ENCODE data around the gene DENND1A.

Gene DENND1A

GRCh38 chr9:123851851-123852250, 78.1 kb downstream of the DENND1A start:
- Histone ChIP-seq H3K27ac (ENCODE audit: low read depth, low read length) (no peak overlapping the region), H3K4me3 (ENCODE audit: insufficient read depth, low read length, poor library complexity, severe bottlenecking) (no peak overlapping the region), H3K9ac (ENCODE audit: low read length) (no peak overlapping the region), H4K20me1 (ENCODE audit: low read depth, low read length) (no peaks in the 10 kb centered on the region), H3K9me3 (ENCODE audit: insufficient read depth, low read length) (peaks cover 7% of the 10 kb centered on the region), H3K79me2 (ENCODE audit: insufficient read depth, low read length) (no peaks in the 10 kb centered on the region), H3K36me3 (ENCODE audit: low read length) (peaks cover 5% of the 10 kb centered on the region; the same call in 1 of the 2 replicates), H2AFZ (ENCODE audit: low read depth, low read length, severe bottlenecking) (no peak overlapping the region), H3K9me2 (replicated peaks; ENCODE audit: insufficient read depth, low read length) (no peaks in the 10 kb centered on the region), H3K27me3 (ENCODE audit: low read length) (no peaks in the 10 kb centered on the region), H3K4me2 (ENCODE audit: low read depth, low read length, poor library complexity, severe bottlenecking) (no peak overlapping the region), H3F3A (ENCODE audit: insufficient read depth) (no peaks in the 10 kb centered on the region)
- TF ChIP-seq EZH2phosphoT487 (conservative IDR thresholded peaks at IDR 0.05; ENCODE audit: low read length) = no peak
- no peak for TF ChIP-seq CTCF (IDR thresholded peaks at IDR 0.05; ENCODE audit: insufficient read depth, low read length, poor library complexity, severe bottlenecking)

- Histone ChIP-seq H3K27ac (ENCODE audit: low read depth, low read length) (no peak overlapping the region), H3K4me3 (ENCODE audit: insufficient read depth, low read length, poor library complexity, severe bottlenecking) (no peak overlapping the region), H3K36me3 (ENCODE audit: low read length) (peaks cover 5% of the 10 kb centered on the region; the same call in 1 of the 2 replicates), H3F3A (ENCODE audit: insufficient read depth) (no peaks in the 10 kb centered on the region), H3K9me3 (ENCODE audit: insufficient read depth, low read length) (peaks cover 14% of the 10 kb centered on the region), H2AFZ (ENCODE audit: low read depth, low read length, severe bottlenecking) (no peak overlapping the region), H3K9ac (ENCODE audit: low read length) (no peak overlapping the region), H3K9me2 (replicated peaks; ENCODE audit: insufficient read depth, low read length) (no peaks in the 10 kb centered on the region), H4K20me1 (ENCODE audit: low read depth, low read length) (no peaks in the 10 kb centered on the region), H3K27me3 (ENCODE audit: low read length) (no peaks in the 10 kb centered on the region), H3K79me2 (ENCODE audit: insufficient read depth, low read length) (no peaks in the 10 kb centered on the region), H3K4me2 (ENCODE audit: low read depth, low read length, poor library complexity, severe bottlenecking) (no peak overlapping the region)
- TF ChIP-seq EZH2phosphoT487 (conservative IDR thresholded peaks at IDR 0.05; ENCODE audit: low read length) = no peak
- TF ChIP-seq CTCF (IDR thresholded peaks at IDR 0.05; ENCODE audit: insufficient read depth, low read length, poor library complexity, severe bottlenecking) = no peak
These were observed 81.4 kb downstream of the DENND1A start for GRCh38 chr9:123848447-123849085.

- Histone ChIP-seq H3K9me2 (replicated peaks; ENCODE audit: insufficient read depth, low read length) (no peaks in the 10 kb centered on the region), H3K27me3 (ENCODE audit: low read length) (no peaks in the 10 kb centered on the region), H3K4me3 (ENCODE audit: insufficient read depth, low read length, poor library complexity, severe bottlenecking) (no peak overlapping the region), H3F3A (ENCODE audit: insufficient read depth) (no peaks in the 10 kb centered on the region), H3K36me3 (ENCODE audit: low read length) (peaks cover 5% of the 10 kb centered on the region; the same call in 1 of the 2 replicates), H2AFZ (ENCODE audit: low read depth, low read length, severe bottlenecking) (no peak overlapping the region), H4K20me1 (ENCODE audit: low read depth, low read length) (no peaks in the 10 kb centered on the region), H3K79me2 (ENCODE audit: insufficient read depth, low read length) (no peaks in the 10 kb centered on the region), H3K4me2 (ENCODE audit: low read depth, low read length, poor library complexity, severe bottlenecking) (no peak overlapping the region), H3K9ac (ENCODE audit: low read length) (no peak overlapping the region), H3K9me3 (ENCODE audit: insufficient read depth, low read length) (peaks cover 14% of the 10 kb centered on the region), H3K27ac (ENCODE audit: low read depth, low read length) (no peak overlapping the region)
- TF ChIP-seq CTCF (IDR thresholded peaks at IDR 0.05; ENCODE audit: insufficient read depth, low read length, poor library complexity, severe bottlenecking) = no peak
- no peak for TF ChIP-seq EZH2phosphoT487 (conservative IDR thresholded peaks at IDR 0.05; ENCODE audit: low read length)
These were observed 83.0 kb downstream of the DENND1A start for GRCh38 chr9:123846966-123847365.

Measured in SU-DHL-6 (cell line).